ENCODE results near the gene GALNT9.
"Not testable (repeated sequence)": the region's sequence is repeated elsewhere in the genome, so short reads cannot be mapped to it uniquely, and the experiment has no call there.

GALNT9 gene

DNA sequence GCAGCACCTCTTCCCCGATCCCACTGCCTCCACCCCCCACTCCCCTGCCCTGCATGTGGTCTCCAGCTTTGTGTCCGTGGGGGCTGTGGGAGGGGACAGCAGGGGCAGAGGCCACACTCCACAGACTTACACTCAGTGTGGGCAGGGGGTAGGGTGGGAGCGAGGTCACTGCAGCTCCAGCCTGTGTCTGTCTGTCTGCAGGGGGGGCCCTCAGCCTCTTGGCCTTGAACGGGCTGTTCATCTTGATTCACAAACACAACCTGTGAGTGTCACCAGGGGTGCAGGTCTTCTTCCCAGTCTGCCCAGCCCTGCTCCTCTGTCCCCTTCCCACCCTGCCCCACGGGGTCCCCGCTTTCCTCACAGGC lies 178.6 kb downstream of the GALNT9 start:
- DNase-seq (ENCODE audit: low spot score) = no peak
- no peak for TF ChIP-seq CTCF (IDR thresholded peaks at IDR 0.05)
- no peak overlapping the region for H3K27ac ChIP-seq
- H3K4me3 ChIP-seq = no peak overlapping the region

DNA sequence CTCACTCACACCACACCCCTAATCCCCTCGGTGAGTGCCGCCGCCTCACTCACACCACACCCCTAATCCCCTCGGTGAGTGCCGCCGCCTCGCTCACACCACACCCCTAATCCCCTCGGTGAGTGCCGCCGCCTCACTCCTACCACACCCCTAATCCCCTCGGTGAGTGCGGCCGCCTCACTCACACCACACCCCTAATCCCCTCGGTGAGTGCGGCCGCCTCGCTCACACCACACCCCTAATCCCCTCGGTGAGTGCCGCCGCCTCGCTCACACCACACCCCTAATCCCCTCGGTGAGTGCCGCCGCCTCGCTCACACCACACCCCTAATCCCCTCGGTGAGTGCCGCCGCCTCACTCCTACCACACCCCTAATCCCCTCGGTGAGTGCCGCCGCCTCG lies 179.9 kb downstream of the GALNT9 start:
- H3K4me3 ChIP-seq; DNase-seq (ENCODE audit: low spot score); H3K27ac ChIP-seq: not testable (repeated sequence)

DNA sequence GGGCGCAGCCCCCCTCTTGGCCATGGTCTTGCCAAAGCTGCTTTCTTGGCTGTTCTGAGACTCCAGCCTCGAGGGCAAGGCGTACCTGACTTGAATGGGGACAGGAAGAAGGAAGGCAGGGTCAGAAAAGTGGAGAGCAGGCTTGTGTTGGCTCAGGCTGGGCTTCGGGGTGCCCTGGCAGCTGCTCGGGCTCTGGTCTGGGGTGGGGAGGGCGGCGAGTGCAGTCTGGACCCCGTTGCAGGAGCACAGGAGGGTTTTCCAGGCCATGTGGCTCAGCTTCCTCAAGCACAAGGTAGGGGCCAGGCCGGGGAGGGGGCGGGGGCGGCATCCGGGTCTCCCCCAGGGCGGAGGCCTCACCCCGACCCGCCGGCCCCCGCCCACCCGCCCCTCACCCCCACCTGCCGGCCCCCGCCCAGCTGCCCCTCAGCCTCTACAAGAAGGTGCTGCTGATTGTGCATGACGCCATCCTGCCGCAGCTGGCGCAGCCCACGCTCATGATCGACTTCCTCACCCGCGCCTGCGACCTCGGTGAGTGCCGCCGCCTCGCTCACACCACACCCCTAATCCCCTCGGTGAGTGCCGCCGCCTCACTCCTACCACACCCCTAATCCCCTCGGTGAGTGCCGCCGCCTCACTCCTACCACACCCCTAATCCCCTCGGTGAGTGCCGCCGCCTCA lies 180.9 kb downstream of the GALNT9 start:
- TF ChIP-seq CTCF (IDR thresholded peaks at IDR 0.05) = no peak
- Histone ChIP-seq H3K4me3 (no peak overlapping the region), H3K27ac (no peak overlapping the region)
- no peak for DNase-seq (ENCODE audit: low spot score)

- DNase-seq (ENCODE audit: low spot score) = no peak
- no peak overlapping the region for H3K4me3 ChIP-seq
- TF ChIP-seq CTCF (IDR thresholded peaks at IDR 0.05) = no peak
- H3K27ac ChIP-seq = no peak overlapping the region
These were observed 181.7 kb downstream of the GALNT9 start for GRCh38 chr12:132147423-132148367.

DNA sequence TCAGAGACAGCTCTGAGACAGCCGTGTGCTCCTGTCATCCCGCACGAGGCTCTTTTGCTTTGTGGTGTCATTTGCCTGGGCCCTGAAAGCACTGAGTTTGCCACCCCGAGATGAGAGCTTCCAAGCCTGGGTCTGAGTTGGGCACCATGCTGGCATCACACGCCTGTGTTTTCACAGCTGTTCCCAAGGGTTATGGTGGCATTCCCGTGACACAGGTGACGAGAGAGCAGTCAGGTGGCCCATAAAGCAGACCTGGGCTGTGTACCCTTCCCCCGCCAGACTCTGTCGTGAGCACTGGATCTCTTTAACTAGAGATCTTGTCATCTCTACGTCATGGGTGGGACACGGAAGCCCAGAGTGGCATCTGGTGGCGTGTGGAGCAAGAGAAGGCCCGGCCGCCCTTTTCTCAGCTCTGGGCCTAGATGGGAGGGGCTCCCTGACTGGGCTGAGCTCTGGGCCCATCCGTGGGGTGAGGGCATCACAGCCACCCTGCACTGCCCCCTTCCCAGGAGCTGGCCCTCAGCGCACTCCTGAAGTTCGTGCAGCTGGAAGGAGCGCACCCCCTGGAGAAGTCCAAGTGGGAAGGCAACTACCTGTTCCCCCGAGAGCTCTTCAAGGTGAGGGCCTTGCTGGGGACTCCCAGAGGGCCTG lies 182.5 kb downstream of the GALNT9 start:
- TF ChIP-seq CTCF (IDR thresholded peaks at IDR 0.05) = no peak
- Histone ChIP-seq H3K4me3 (no peak overlapping the region), H3K27ac (no peak overlapping the region)
- DNase-seq (ENCODE audit: low spot score) = no peak
